GM19372 (cell line): ENCODE measurements around the gene C1QTNF8.

Source experiments
- ATAC-seq: cut with Tn5 transposase; IDR thresholded peaks from one replicate; pipeline ENCODE4 v1.9.1; 2021; ENCODE audit warnings: mild to moderate bottlenecking, low read depth, moderate library complexity; ENCODE audit not compliant: unreplicated experiment

The C1QTNF8 gene

GRCh38 chr16:1127971-1128715 is 32.1 kb upstream of the C1QTNF8 start:
- ATAC-seq: no peak

- no peak for ATAC-seq
Measured at GRCh38 chr16:1127101-1127500, 31.1 kb upstream of the C1QTNF8 start.

GRCh38 chr16:1126586-1126985 is 30.5 kb upstream of the C1QTNF8 start:
- no peak for ATAC-seq

- ATAC-seq: no peak
Measured at GRCh38 chr16:1126044-1126443, 30.0 kb upstream of the C1QTNF8 start.

- ATAC-seq: no peak
Measured at GRCh38 chr16:1125471-1125870, 29.4 kb upstream of the C1QTNF8 start.

GRCh38 chr16:1124795-1125194 is 28.8 kb upstream of the C1QTNF8 start:
- ATAC-seq: no peak

GRCh38 chr16:1124291-1124690 is 28.2 kb upstream of the C1QTNF8 start:
- ATAC-seq: no peak

GRCh38 chr16:1123525-1124230 is 27.6 kb upstream of the C1QTNF8 start:
- ATAC-seq: no peak

GRCh38 chr16:1122398-1122765 is 26.3 kb upstream of the C1QTNF8 start:
- ATAC-seq: no peak

GRCh38 chr16:1121601-1122397 is 25.8 kb upstream of the C1QTNF8 start:
- ATAC-seq: no peak

GRCh38 chr16:1121009-1121408 is 25.0 kb upstream of the C1QTNF8 start:
- ATAC-seq: no peak

GRCh38 chr16:1120577-1120941 is 24.5 kb upstream of the C1QTNF8 start:
- no peak for ATAC-seq

- ATAC-seq: no peak
Measured at GRCh38 chr16:1119766-1120576, 23.9 kb upstream of the C1QTNF8 start.

- ATAC-seq: no peak
Measured at GRCh38 chr16:1119129-1119528, 23.1 kb upstream of the C1QTNF8 start.

GRCh38 chr16:1117926-1118325 is 21.9 kb upstream of the C1QTNF8 start:
- ATAC-seq: no peak

GRCh38 chr16:1117176-1117900 is 21.3 kb upstream of the C1QTNF8 start:
- no peak for ATAC-seq

- no peak for ATAC-seq
Measured at GRCh38 chr16:1116693-1117077, 20.6 kb upstream of the C1QTNF8 start.

- ATAC-seq: no peak
Measured at GRCh38 chr16:1113889-1114526, 18.0 kb upstream of the C1QTNF8 start.

GRCh38 chr16:1113489-1113888 is 17.4 kb upstream of the C1QTNF8 start:
- no peak for ATAC-seq
